Stimulated activated CD4-positive, alpha-beta T cell treated with anti-CD3 and anti-CD28 coated beads, TNF-alpha, amount 100 ng/mL, for 1 hour (primary cell): ENCODE results near the gene MAK.
"Not testable (repeated sequence)": the region's sequence is repeated elsewhere in the genome, so short reads cannot be mapped to it uniquely, and the experiment has no call there.

Experiments
- DNase-seq, 3 donors: peaks; one replicate each; pipeline ENCODE4 v3.0.0-alpha.2; 2020; ENCODE audit warnings: low read depth in 3 of 3, low spot score in 1 of 3

MAK gene, protein sequence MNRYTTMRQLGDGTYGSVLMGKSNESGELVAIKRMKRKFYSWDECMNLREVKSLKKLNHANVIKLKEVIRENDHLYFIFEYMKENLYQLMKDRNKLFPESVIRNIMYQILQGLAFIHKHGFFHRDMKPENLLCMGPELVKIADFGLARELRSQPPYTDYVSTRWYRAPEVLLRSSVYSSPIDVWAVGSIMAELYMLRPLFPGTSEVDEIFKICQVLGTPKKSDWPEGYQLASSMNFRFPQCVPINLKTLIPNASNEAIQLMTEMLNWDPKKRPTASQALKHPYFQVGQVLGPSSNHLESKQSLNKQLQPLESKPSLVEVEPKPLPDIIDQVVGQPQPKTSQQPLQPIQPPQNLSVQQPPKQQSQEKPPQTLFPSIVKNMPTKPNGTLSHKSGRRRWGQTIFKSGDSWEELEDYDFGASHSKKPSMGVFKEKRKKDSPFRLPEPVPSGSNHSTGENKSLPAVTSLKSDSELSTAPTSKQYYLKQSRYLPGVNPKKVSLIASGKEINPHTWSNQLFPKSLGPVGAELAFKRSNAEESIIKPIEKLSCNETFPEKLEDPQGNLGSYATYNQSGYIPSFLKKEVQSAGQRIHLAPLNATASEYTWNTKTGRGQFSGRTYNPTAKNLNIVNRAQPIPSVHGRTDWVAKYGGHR

DNA sequence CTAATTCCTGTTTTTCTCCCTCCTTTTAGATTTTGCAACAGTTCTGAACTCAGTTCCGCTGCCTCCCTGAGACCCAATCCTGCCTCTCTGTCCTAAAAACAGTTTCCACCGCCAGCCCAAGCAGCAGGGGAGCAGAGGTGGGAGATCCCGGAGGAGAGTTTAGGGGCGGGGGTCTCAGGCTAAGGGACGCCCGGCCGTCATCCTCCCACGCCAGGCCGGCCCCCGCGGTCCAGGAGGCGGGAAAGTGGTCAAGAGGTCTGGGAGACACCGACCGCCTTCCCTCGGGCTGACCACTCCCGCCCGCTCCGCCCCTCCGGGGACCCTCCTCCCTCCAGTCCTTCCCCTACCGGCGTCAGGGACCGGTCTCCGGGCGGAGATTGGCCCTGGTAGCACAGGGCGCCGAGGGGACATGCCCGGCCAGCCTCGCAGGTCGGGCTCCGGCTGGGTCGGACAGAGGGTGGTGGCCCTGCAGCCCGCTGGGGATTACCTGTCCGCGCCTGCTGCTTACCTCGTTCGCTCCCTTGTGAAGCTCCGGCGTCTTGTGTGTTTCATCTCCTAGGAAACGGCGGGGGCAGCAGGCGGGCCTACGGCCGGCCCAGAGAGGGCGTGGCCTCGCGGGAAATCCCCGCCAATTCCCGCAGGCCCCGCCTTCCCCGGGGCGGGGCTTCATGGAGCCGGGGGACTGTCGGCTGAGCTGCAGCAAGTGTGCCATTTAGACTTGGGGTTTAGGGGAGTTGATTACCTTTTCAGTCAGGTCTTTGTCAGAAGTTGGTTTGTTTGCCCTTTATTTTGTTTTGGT is at the start of gene MAK:
Gene MAK (minus strand): TSS at position 545 of the 799 bp plus-strand sequence. CDS start 7,891 bp downstream, outside the sequence.
- peak; percentile 58 to 84 (median 70) for DNase-seq

DNA sequence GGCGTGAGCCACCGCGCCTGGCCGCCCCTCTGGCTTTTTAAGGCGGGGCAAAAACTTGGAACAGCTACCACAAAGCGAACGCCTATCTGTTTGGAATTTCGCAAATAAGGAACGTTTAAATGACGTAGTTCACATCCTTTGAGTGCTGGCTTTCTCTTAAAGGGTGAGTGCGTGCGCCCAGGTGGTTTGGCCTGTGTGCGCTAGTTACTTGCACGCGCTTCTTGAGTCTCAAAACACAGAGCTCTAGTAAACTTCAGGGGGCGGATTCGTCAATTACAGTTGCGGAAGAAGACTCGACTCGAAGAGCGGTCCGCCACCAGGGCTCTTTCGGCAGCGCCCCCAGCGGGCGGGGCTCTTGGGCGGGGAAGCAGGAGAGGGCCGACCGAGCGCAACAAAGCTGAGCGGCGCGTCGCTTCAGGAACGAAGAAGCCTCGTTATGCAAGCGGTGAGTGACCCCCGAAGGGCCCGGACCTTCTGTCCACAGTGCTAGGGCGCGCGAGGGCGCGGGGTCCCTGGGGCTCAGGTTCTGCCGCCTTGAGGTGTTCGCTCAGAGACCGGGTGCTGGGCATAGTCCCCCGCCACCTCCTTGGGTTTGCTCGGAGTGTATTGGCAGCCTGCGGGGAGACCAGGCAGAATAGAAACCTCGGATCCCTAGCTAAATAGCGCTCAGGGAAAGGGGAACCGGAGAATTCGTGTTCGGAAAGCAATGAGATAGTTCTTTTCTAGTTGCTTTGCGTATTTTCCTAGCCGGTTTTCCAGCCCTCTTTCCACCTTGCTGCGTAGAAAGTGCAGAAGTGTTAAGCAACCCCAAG is 48.6 kb upstream of the MAK start, which contains the start of gene SYCP2L:
Gene SYCP2L (plus strand): TSS at position 362 of the 812 bp plus-strand sequence. CDS start 75 bp downstream, at position 437.
- no peak for DNase-seq

DNA sequence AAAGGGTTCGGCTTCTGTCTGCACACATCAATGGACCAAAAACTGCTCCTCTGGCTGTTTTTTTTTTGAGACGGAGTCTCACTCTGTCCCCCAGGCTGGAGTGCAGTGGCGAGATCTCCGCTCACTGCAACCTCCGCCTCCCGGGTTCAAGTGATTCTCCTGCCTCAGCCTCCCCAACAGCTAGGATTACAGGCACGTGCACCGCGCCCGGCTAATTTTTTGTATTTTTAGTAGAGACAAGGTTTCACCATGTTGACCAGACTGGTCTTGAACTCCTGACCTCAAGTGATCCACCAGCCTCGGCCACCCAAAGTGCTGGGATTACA is 48.0 kb upstream of the MAK start:
- DNase-seq = not testable (repeated sequence)

DNA sequence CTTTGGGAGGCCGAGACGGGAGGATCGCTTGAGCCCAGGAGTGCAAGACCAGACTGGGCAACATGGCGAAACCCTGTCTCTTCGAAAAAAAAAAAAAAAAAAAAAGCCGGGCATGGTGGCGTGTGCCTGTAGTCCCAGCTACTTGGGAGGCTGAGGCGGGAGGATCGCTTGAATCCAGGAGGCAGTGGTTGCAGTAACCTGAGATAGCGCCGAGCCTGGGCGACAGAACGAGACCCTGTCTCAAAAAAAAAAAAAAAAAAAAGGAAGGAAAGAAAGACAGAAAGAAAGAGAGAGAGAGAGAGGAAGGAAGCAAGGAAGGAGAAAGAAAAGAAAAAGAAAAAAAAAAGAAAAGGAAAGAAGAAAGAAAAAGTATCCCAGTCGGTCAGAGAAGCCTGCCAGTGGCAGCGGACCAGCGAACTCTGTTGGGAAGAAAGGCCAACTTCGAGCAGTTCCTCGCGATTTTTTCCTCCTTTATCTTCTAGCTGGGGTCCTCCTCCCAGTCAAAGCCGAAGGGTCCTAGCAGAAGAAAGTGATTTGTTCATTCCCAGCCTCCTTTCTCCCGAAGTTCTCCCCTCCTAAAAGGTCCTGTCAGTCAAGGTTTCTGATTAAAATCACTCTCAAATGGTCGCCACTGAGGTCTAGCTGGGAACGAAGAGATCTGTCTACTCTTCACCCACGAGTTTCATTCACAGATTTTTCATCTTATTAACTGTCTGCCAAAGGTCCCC is 46.1 kb upstream of the MAK start:
- DNase-seq = no peak

DNA sequence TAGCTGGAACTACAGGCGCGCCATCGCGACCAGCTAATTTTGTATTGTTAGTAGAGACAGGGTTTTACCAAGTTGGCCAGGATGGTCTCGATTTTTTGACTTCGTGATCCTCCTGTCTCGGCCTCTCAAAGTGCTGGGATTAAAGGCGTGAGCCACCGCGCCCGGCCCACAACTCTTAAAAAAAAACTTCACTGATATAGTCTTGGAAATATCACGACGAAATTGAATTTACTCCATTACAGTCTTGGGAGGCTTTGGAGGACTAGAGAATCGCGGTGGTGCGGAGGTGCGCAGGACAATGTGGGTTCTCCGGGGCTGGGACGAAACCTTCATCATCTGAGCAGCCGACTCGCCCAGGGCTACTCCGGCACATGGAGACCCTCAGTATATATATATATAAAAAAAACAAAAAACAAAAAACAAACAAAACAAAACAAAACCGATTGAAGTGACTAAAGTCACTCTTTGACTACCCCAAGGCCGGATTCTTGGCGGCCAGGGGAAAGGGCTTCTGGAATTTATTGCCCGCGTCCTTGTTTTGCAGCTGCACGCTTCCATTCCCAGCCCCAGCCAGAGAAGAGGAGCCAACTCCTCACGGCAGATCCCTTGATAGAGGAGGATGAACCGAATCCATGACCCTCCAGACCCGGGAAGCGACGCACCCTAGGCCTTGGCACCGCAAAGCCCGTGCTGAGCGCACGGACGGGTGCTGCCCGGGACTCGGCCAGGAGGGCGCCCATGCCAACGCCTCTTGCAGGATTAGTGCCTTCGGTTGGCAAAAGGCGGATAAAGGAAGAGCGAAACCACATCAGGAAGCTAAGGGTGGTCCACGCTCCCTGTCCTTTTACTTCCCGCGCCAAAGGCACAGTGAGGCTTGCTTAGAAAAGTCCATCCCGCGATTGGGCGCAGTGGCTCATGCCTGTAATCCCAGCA is 45.2 kb upstream of the MAK start:
- DNase-seq = no peak

DNA sequence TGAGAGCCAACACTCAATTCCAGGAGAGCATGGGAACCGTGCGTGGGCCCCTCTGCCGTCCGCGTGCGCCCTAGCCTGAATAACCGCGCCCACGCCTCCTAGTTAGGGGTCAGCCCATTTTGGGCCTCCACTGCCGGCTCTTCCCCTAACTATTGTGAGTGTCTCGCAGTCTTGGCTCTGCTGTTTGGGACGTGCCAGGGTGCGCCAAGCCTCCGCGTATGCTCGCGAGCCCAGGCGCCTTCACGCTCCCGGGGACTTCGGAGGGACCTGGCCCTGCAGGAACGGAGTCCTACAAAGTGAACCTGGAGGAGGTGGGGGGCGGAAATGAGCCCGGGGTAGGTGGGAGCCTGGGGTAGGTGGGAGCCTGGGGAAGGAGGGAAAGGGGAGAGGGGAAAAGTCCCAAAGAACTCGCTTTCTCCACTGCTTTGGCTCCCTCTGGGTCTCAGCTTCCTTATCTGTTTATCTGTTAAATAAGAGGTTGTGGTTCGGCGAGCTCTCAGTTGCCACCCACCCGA is 44.4 kb upstream of the MAK start:
- DNase-seq = no peak

DNA sequence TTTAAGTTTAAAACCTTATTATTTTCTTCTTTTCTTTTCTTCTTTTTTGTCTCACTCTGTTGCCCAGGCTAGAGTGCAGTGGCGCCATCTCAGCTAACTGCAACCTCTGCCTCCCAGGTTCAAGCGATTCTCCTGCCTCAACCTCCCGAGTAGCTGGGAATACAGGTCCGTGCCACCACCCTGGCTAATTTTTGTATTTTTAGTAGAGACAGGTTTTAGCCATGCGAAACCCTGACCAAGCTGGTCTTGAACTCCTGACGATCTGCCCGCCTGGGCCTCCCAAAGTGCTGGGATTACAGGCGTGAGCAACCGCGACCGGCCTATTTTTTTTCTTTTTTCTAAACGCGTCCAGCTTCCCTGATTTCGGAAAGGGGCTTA is 43.9 kb upstream of the MAK start:
- not testable (repeated sequence) for DNase-seq

DNA sequence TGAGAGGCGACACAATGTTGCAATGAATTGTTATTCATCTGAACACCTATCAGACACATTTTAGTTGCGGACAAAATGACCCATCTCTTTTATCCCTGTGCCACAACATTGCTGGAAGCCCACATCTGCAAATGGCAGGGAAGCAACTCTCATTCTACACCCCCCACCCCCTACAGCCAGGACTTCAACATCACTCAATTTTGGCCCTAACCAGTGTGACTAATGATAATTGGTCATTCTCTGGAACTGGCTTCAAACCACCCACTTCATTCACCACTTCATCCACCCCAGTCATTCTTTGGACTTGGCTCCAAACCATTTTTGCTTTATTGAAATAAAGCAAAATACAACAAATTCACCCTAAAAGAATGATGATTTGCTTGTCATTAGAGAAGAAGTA is 42.0 kb upstream of the MAK start:
- no peak for DNase-seq

DNA sequence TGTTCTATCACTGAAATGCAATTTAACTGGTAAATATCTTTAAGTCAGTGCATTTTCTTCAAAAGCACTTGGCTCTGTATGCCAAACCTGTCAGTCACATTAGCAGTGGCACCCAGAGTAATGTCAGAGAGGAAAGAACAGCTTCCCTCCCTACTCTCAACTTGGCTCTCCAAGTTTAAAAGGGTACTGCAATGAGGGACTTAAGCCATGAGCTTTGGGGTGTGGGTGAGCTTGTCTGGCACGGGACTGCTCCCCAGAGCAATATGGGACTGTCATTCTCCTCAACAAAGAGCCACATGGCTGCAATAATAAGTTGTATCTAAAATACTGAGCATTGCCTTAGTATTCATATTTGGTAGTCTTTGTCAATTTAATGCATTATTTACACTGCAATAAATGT is 39.5 kb upstream of the MAK start:
- DNase-seq = no peak

DNA sequence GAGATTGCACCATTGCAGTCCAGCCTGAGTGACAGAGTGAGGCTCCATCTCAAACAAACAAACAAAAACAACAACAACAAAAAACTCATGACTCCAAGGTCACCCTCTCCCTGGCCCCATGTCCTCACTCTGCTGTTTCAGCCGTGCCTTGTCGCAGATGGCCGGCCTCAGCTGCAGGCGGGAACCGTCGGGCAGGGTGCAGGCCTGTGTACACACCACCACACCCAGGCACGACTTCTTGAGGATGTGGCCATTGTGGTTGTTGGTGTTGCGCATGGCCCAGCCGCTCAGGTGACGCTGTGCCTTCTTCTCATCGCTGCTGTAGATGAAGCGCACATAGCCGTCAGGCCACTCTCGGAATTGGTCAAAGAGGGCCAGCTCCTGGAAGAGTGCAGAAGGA is 38.7 kb upstream of the MAK start:
- no peak for DNase-seq

DNA sequence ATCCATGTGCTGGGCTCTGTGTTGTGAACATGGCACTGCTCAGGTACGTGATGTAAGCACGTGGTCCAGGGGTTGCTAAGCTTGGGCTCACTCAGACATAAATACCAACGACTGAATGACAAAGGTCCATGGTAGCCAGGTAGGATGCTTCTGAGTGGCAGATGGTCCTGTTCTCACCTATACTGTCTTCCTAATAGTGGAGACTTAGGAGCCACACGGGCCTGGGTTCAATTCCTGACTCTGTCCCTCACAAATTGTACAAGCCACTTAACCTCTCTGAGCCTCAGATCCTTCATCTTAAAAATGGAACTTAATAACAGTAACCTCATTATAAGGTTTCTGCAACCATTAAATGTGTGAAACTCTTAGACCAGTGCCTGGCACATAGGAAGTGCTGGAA is 36.7 kb upstream of the MAK start:
- no peak for DNase-seq

DNA sequence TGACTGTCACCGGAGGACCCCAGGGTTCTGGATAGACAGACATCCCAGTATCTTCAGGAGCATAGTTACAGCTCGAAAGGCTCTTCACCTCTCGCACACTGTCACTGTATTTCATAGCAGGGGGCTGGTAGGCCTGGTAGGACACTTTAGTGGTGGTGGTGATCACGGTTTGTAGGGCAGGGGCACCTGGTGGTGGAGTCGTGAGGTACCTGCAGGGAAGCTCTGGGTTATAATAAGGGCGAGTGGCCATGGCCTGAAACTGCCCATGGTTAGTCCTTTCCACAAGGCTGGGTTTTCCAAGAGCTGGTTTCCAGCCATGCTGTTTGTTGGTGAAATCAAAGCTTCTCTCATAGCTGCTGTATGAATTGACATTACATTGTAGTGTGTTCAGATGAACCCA is 35.9 kb upstream of the MAK start:
- DNase-seq = no peak

DNA sequence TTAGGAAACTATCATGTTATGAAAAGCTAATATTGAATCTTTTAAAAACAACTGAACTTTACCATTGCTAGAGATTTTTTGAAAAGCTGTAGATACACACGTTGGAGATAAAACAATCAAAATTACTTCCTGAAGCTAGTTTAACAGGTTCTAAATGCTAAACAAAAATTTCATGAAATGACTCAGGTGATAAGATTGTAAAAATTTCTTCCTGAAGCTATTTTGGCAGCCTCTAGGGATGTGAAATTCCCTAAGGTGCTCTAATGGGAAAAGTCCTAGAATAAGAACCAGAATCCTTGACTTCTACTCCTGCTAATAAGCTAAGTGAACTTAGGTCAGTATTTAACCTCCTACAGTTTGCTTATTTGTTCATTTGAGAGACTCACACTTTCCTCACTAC is 35.0 kb upstream of the MAK start:
- no peak for DNase-seq

DNA sequence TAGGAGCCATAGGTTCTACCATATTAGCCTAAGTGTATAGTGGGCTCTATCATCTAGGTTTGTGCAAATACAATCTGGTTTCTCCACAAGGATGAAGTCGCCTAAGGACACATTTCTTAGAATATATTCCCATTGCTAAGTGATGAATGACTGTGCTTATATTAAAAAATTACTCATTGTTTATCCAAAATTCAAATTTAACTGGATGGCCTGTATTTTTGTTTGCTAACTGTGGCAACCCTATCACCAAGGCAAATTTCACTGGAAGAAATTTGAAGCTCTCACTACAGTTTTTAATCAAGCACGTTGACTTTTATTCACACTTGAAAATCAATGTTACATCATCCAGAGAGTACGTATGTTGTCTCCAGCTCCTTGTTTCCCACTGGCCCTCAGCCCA is 29.6 kb upstream of the MAK start:
- DNase-seq = no peak

DNA sequence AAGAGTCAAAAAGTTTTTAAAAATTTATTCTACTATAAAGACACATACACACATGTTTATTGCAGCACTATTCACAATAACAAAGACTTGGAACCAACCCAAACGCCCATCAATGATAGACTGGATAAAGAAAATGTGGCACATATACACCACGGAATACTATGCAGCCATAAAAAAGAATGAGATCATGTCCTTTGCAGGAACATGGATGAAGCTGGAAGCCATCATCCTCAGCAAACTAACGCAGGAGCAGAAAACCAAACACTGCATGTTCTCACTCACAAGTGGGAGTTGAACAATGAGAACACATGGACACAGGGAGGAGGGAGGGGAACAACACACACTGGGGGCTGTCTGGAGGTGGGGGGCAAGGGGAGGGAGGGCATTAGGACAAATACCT is 28.4 kb upstream of the MAK start:
- DNase-seq = not testable (repeated sequence)

DNA sequence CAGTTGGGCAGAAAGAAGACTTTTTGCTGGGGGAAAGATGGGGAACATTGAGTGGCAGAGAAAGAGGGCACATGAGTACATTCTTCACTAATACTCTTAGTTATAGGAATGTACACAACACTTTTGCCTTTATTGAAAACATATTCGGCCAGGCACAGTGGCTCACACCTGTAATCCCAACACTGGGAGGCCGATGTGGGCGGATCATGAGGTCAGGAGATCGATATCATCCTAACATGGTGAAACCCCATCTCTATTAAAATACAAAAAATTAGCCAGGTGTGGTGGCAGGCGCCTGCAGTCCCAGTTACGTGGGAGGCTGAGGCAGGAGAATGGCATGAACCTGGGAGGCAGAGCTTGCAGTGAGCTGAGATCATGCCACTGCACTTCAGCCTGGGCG is 24.7 kb upstream of the MAK start:
- not testable (repeated sequence) for DNase-seq

DNA sequence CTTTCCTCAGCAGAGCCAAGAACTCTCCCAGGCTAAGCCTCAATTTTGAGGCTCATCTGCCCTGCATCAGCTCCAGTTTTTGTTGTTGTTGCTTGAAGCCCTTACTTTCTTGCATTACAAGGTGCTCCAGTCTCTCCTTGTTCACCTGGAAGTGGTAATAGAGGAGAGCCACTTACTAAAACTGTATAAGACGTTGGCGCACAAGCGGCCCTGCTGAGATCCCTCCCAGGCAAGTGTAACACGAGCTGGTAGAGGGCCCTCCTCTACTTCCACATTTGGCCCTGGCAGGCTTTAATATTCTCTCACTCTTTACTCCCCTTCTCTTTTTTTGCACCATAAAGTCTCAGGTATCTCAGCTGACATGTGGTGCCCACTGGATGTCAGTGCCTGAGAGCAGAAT is 24.0 kb upstream of the MAK start:
- no peak for DNase-seq

DNA sequence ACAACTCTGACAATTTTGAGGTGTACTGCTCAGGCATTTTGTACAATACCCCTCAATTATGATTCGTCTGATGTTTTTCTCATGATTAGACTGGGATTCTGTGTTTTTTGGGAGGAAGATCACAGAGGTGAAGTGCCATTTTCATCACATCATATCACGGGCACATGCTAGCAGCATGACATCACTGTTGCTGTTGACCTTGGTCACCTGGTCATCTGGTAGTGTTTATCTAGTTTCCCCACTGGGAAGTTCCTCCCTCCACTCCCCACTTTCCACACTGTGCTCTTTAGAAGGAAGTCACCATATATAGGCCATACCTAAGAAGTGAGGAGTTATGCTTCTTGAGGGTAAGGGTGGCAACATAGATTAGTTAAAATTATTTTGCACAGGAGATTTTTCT is 22.7 kb upstream of the MAK start:
- no peak for DNase-seq

DNA sequence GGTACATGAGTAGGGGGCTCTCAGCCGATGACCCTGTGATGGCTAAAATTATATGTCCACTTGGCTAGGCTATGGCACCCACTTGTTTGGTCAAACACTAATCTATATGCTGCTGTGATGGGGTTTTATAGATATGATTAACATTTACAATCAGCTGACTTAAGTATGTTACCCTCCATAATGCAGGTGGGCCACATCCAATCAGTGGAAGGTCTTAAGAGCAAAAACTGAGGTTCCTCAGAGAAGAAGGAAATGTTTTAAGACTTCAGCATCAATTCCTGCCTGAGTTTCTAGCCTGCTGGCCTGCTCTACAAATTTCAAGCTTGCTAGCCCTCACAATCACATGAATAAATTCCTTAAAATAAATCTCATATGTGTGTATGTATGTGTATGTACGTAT is 18.9 kb upstream of the MAK start:
- DNase-seq = no peak
